ENCODE measurements around the gene ZNF124.
A peak's percentile ranks its signal among the peaks of the same experiment; 100 is the strongest.
"Not testable (repeated sequence)": the region's sequence is repeated elsewhere in the genome, so short reads cannot be mapped to it uniquely, and the experiment has no call there.

ZNF124 gene

GRCh38 chr1:247131236-247131635 is 40.6 kb downstream of the ZNF124 start:
- in situ Hi-C loops (cut with HindIII; ENCODE audit: low pct_ligation_motif_present, low sequenced_read_pairs), result no loop called here
- no peak for TF ChIP-seq CTCF (IDR thresholded peaks at IDR 0.05; ENCODE audit: low read depth, low read length, missing control alignments)
- Histone ChIP-seq H3K27ac (no peak overlapping the region), H3K27me3 (replicated peaks) (no peaks in the 10 kb centered on the region), H3K36me3 (replicated peaks) (peaks cover 9% of the 10 kb centered on the region), H3K4me3 (ENCODE audit: low read depth, low read length) (no peak overlapping the region)
- DNase-seq, result no peak

GRCh38 chr1:247127519-247128282 is 44.1 kb downstream of the ZNF124 start:
- H3K27ac ChIP-seq; H3K27me3 ChIP-seq (replicated peaks); H3K36me3 ChIP-seq (replicated peaks); DNase-seq; in situ Hi-C loops (cut with HindIII; ENCODE audit: low pct_ligation_motif_present, low sequenced_read_pairs): not testable (repeated sequence)
- H3K4me3 ChIP-seq (ENCODE audit: low read depth, low read length), result peak overlapping the region; percentile 35

- H3K36me3 ChIP-seq (replicated peaks); in situ Hi-C loops (cut with HindIII; ENCODE audit: low pct_ligation_motif_present, low sequenced_read_pairs); DNase-seq; H3K4me3 ChIP-seq (ENCODE audit: low read depth, low read length); H3K27me3 ChIP-seq (replicated peaks); H3K27ac ChIP-seq: not testable (repeated sequence)
These were observed 45.2 kb downstream of the ZNF124 start for GRCh38 chr1:247126601-247127000.

GRCh38 chr1:247126166-247126565 is 45.7 kb downstream of the ZNF124 start:
- H3K4me3 ChIP-seq (ENCODE audit: low read depth, low read length); H3K27ac ChIP-seq; H3K27me3 ChIP-seq (replicated peaks); H3K36me3 ChIP-seq (replicated peaks); in situ Hi-C loops (cut with HindIII; ENCODE audit: low pct_ligation_motif_present, low sequenced_read_pairs); DNase-seq: not testable (repeated sequence)

GRCh38 chr1:247121382-247121781 is 50.4 kb downstream of the ZNF124 start:
- H3K4me3 ChIP-seq (ENCODE audit: low read depth, low read length), result no peak overlapping the region
- DNase-seq, result no peak
- H3K27me3 ChIP-seq (replicated peaks), result no peaks in the 10 kb centered on the region
- H3K36me3 ChIP-seq (replicated peaks), result no peaks in the 10 kb centered on the region
- no peak for TF ChIP-seq CTCF (IDR thresholded peaks at IDR 0.05; ENCODE audit: low read depth, low read length, missing control alignments)
- in situ Hi-C loops (cut with HindIII; ENCODE audit: low pct_ligation_motif_present, low sequenced_read_pairs), result no loop called here
- H3K27ac ChIP-seq, result no peak overlapping the region

GRCh38 chr1:247120408-247120668 is 51.5 kb downstream of the ZNF124 start:
- in situ Hi-C loops (cut with HindIII; ENCODE audit: low pct_ligation_motif_present, low sequenced_read_pairs), result not testable (repeated sequence)

GRCh38 chr1:247119600-247120407 is 52.0 kb downstream of the ZNF124 start:
- no peak for TF ChIP-seq CTCF (IDR thresholded peaks at IDR 0.05; ENCODE audit: low read depth, low read length, missing control alignments)
- in situ Hi-C loops (cut with HindIII; ENCODE audit: low pct_ligation_motif_present, low sequenced_read_pairs), result no loop called here

More at GRCh38 chr1:247120408-247120668, 51.5 kb downstream of the ZNF124 start:
- not testable (repeated sequence) for DNase-seq; H3K27ac ChIP-seq; H3K36me3 ChIP-seq (replicated peaks); H3K27me3 ChIP-seq (replicated peaks); H3K4me3 ChIP-seq (ENCODE audit: low read depth, low read length)

More at GRCh38 chr1:247119600-247120407, 52.0 kb downstream of the ZNF124 start:
- Histone ChIP-seq H3K36me3 (replicated peaks) (no peaks in the 10 kb centered on the region), H3K4me3 (ENCODE audit: low read depth, low read length) (no peak overlapping the region), H3K27me3 (replicated peaks) (no peaks in the 10 kb centered on the region), H3K27ac (no peak overlapping the region)
- no peak for DNase-seq

Measured in brain microvascular endothelial cell (primary cell).